GM23248 (cell line): ENCODE measurements around the gene OR10G8. TPM values are rescaled to one million over a fixed set of nuclear protein-coding genes. Genes with fewer than 3 reads are reported as not detected.

ENCODE experiments used
- DNase-seq: peaks from one replicate; pipeline ENCODE4 v3.0.0-alpha.2; 2015
- H2AFZ ChIP-seq: fragments of 200-600 bp; sonication (generic); 2 replicates; pipeline ENCODE4 v1.6.1; 2016; ENCODE audit warnings: antibody characterized with exemption
- H3F3A ChIP-seq: fragments of 200-600 bp; sonication (generic); 2 replicates; pipeline ENCODE4 v1.6.1; 2016; ENCODE audit warnings: mild to moderate bottlenecking, antibody characterized with exemption, mixed run types; ENCODE audit not compliant: insufficient read depth
- H3K27ac ChIP-seq: fragments of 200-600 bp; sonication (generic); 2 replicates; pipeline ENCODE4 v1.5.1; 2016; ENCODE audit warnings: mild to moderate bottlenecking
- H3K27me3 ChIP-seq: fragments of 200-600 bp; sonication (generic); replicated peaks from 2 replicates; pipeline ENCODE4 v1.6.1; 2016; ENCODE audit warnings: mild to moderate bottlenecking; ENCODE audit not compliant: insufficient read depth
- H3K36me3 ChIP-seq: fragments of 200-600 bp; sonication (generic); 2 replicates; pipeline ENCODE4 v1.6.1; 2016; ENCODE audit warnings: low read depth, mild to moderate bottlenecking
- H3K4me1 ChIP-seq: fragments of 200-600 bp; sonication (generic); 2 replicates; pipeline ENCODE4 v1.6.1; 2016; ENCODE audit warnings: mild to moderate bottlenecking; ENCODE audit not compliant: insufficient read depth
- H3K4me2 ChIP-seq: fragments of 200-600 bp; sonication (generic); one replicate; pipeline ENCODE4 v1.6.1; 2016; ENCODE audit warnings: mild to moderate bottlenecking; ENCODE audit not compliant: unreplicated experiment
- H3K4me3 ChIP-seq: fragments of 200-600 bp; sonication (generic); 2 replicates; pipeline ENCODE4 v1.5.1; 2016; ENCODE audit warnings: mild to moderate bottlenecking
- H3K79me2 ChIP-seq: fragments of 200-600 bp; sonication (generic); 2 replicates; pipeline ENCODE4 v1.6.1; 2016; ENCODE audit warnings: mild to moderate bottlenecking; ENCODE audit not compliant: insufficient read depth
- H3K9ac ChIP-seq: fragments of 200-600 bp; sonication (generic); 2 replicates; pipeline ENCODE4 v1.6.1; 2016; ENCODE audit warnings: mild to moderate bottlenecking
- H3K9me2 ChIP-seq: fragments of 200-600 bp; sonication (generic); 2 replicates; pipeline ENCODE4 v1.6.1; 2016; ENCODE audit warnings: mixed run types, mild to moderate bottlenecking, moderate library complexity; ENCODE audit not compliant: insufficient read depth
- H3K9me3 ChIP-seq: fragments of 200-600 bp; sonication (generic); one replicate; pipeline ENCODE4 v1.6.1; 2017; ENCODE audit warnings: low read depth
- H4K20me1 ChIP-seq: fragments of 200-600 bp; sonication (generic); 2 replicates; pipeline ENCODE4 v1.6.0; 2016; ENCODE audit not compliant: insufficient read depth
- EZH2 ChIP-seq: fragments of 200-600 bp; sonication (generic); IDR thresholded peaks from 2 replicates; pipeline ENCODE4 v1.6.1; 2018; ENCODE audit warnings: antibody characterized with exemption, mild to moderate bottlenecking; ENCODE audit not compliant: insufficient read depth, poor library complexity, severe bottlenecking
- EZH2phosphoT487 ChIP-seq: fragments of 200-600 bp; sonication (generic); IDR thresholded peaks from 2 replicates; pipeline ENCODE4 v1.6.1; 2018; ENCODE audit warnings: antibody characterized with exemption, moderate library complexity, mild to moderate bottlenecking, low read depth; ENCODE audit not compliant: insufficient read depth
- WGBS, 2 experiments: methylation state at CpG; one replicate each; pipeline ENCODE4 v1.1.6; 2015 to 2017; ENCODE audit warnings: low lambda C conversion rate in 2 of 2, low coverage in 1 of 2; ENCODE audit errors: missing lambda C conversion rate in 2 of 2; 5-methylcytosine and 5-hydroxymethylcytosine counted together
- in situ Hi-C: fragments of 300-500 bp; cut with MboI; formaldehyde crosslinking; loops from 2 replicates; pipeline ENCODE4 v1.15.0; 2020
- polyA plus RNA-seq: library from polyadenylated mRNA; unstranded; fragments of >200 nt; fragmentation: Nextera tagmentation; extraction: Ambion mirVana; gene quantifications from 2 replicates; pipeline ENCODE4 v1.2.1, GENCODE V29; 2016
- total RNA-seq: library from RNA; depleted of rRNA; stranded (reverse); fragments of >200 nt; shearing (Covaris generic); gene quantifications from 2 replicates; pipeline ENCODE4 v1.2.3, GENCODE V29; 2014; rRNA removed

The OR10G8 gene
- total RNA-seq: not detected in 2 replicates
- polyA plus RNA-seq: not detected in 2 replicates

- Histone ChIP-seq H3K9ac (no peak within 1 kb of the TSS), H3K9me3 (no peaks in the 10 kb centered on the region), H3K27ac (no peak within 1 kb of the TSS), H4K20me1 (no peaks in the 10 kb centered on the region), H3K4me2 (no peak within 1 kb of the TSS), H2AFZ (no peak within 1 kb of the TSS), H3K4me3 (no peak within 1 kb of the TSS), H3K4me1 (no peaks in the 10 kb centered on the region), H3K36me3 (no peaks in the 10 kb centered on the region), H3K27me3 (no peaks in the 10 kb centered on the region), H3K79me2 (no peaks in the 10 kb centered on the region), H3K9me2 (no peaks in the 10 kb centered on the region), H3F3A (no peaks in the 10 kb centered on the region)
- no peak for DNase-seq
- WGBS, 2 experiments: 2 to 16% methylated on average over 2 of the region's 2 CpGs
- TF ChIP-seq EZH2phosphoT487 (no peak), EZH2 (no peak)
- in situ Hi-C loops: no loop called here
Measured at GRCh38 chr11:124026498-124026897, at the start of gene OR10G8. Gene OR10G8 (plus strand): TSS chr11:124026798. CDS start chr11:124029623, 2,825 bp downstream.

GRCh38 chr11:123977731-123978347 lies 48.8 kb upstream of the OR10G8 start, which contains the start of gene OR10S1:
Gene OR10S1 (minus strand): TSS chr11:123977781. CDS start chr11:123977664, 117 bp downstream.
- DNase-seq: peak; percentile 1
- H3K9me3 ChIP-seq: no peaks in the 10 kb centered on the region
- no peaks in the 10 kb centered on the region for H3K9me2 ChIP-seq

GRCh38 chr11:123979311-123979710 lies 47.3 kb upstream of the OR10G8 start:
- no peaks in the 10 kb centered on the region for H4K20me1 ChIP-seq
- WGBS, 2 experiments: 31 to 45% methylated on average over 5 of the region's 5 CpGs
- H3K79me2 ChIP-seq: no peaks in the 10 kb centered on the region
- H3K9me2 ChIP-seq: no peaks in the 10 kb centered on the region
- 0 out of 2 replicates have a peak, but pooled peaks cover under 1% of the 10 kb centered on the region for H3F3A ChIP-seq
- TF ChIP-seq EZH2phosphoT487 (no peak), EZH2 (no peak)
- DNase-seq: no peak
- no peaks in the 10 kb centered on the region for H3K36me3 ChIP-seq
- no peak overlapping the region for H3K9ac ChIP-seq
- H2AFZ ChIP-seq: no peak overlapping the region
- no peaks in the 10 kb centered on the region; the same call in 1 of the 2 replicates for H3K27me3 ChIP-seq
- peaks cover 4% of the 10 kb centered on the region; the same call in 1 of the 2 replicates for H3K4me1 ChIP-seq
- no peak overlapping the region for H3K4me2 ChIP-seq
- no peaks in the 10 kb centered on the region for H3K9me3 ChIP-seq
- H3K27ac ChIP-seq: no peak overlapping the region
- in situ Hi-C loops: no loop called here
- no peak overlapping the region for H3K4me3 ChIP-seq

More at GRCh38 chr11:123977731-123978347, 48.8 kb upstream of the OR10G8 start, which contains the start of gene OR10S1:
- Histone ChIP-seq H3K4me1 (peaks cover 14% of the 10 kb centered on the region), H3K27me3 (no peaks in the 10 kb centered on the region; the same call in 1 of the 2 replicates), H3K36me3 (no peaks in the 10 kb centered on the region), H3K79me2 (no peaks in the 10 kb centered on the region), H3K4me2 (no peak within 1 kb of the TSS), H4K20me1 (no peaks in the 10 kb centered on the region), H2AFZ (no peak within 1 kb of the TSS), H3K4me3 (no peak within 1 kb of the TSS), H3F3A (peaks cover 13% of the 10 kb centered on the region), H3K9ac (no peak within 1 kb of the TSS), H3K27ac (no peak within 1 kb of the TSS)
- TF ChIP-seq EZH2: no peak
- no peak for TF ChIP-seq EZH2phosphoT487
- in situ Hi-C loops: no loop called here

- no peak for TF ChIP-seq EZH2phosphoT487
- no peak for TF ChIP-seq EZH2
- Histone ChIP-seq H3K4me1 (no peaks in the 10 kb centered on the region), H3K9me2 (no peaks in the 10 kb centered on the region), H3K27me3 (peaks cover 12% of the 10 kb centered on the region; the same call in 1 of the 2 replicates), H3K4me2 (no peak within 1 kb of the TSS), H3F3A (no peaks in the 10 kb centered on the region), H3K9me3 (no peaks in the 10 kb centered on the region), H4K20me1 (no peaks in the 10 kb centered on the region), H3K27ac (no peak within 1 kb of the TSS), H3K79me2 (no peaks in the 10 kb centered on the region), H3K9ac (no peak within 1 kb of the TSS), H3K36me3 (no peaks in the 10 kb centered on the region), H3K4me3 (no peak within 1 kb of the TSS), H2AFZ (no peak within 1 kb of the TSS)
- in situ Hi-C loops: no loop called here
- DNase-seq: no peak
- WGBS, 2 experiments: 15 to 17% methylated on average over 1 of the region's 1 CpG
Measured at GRCh38 chr11:123995119-123995518, 31.5 kb upstream of the OR10G8 start, which contains the start of gene OR10G6. Gene OR10G6 (minus strand): TSS chr11:123995161. CDS start chr11:123995161, 0 bp downstream.
